Activated CD4-positive, alpha-beta T cell treated with anti-CD3 and anti-CD28 coated beads, Interleukin-2, amount 50 U/mL, for 1 hour (primary cell): Measurements from ENCODE around the gene PNMA6F.
"Not testable (repeated sequence)": the region's sequence is repeated elsewhere in the genome, so short reads cannot be mapped to it uniquely, and the experiment has no call there.

Source experiments
- DNase-seq: peaks from one replicate; pipeline ENCODE4 v3.0.0-alpha.2; 2020

The PNMA6F gene

GRCh38 chrX:153334654-153335295 is 13.2 kb upstream of the PNMA6F start:
- no peak for DNase-seq

- DNase-seq: peak; percentile 77
Measured at GRCh38 chrX:153333821-153334653, 12.5 kb upstream of the PNMA6F start, which contains the start of gene ZNF275. TSS of gene ZNF275 (plus strand) at chrX:153334153. CDS start at chrX:153336680, 2,527 bp downstream.

GRCh38 chrX:153333266-153333665 is 11.7 kb upstream of the PNMA6F start:
- DNase-seq: no peak

- no peak for DNase-seq
Measured at GRCh38 chrX:153327561-153327960, 6.0 kb upstream of the PNMA6F start.

GRCh38 chrX:153320555-153321184 is 897 bp downstream of the PNMA6F start:
- no peak for DNase-seq

GRCh38 chrX:153320047-153320443 is 1.5 kb downstream of the PNMA6F start:
- DNase-seq: not testable (repeated sequence)

- DNase-seq: no peak
Measured at GRCh38 chrX:153319295-153320046, 2.1 kb downstream of the PNMA6F start.

GRCh38 chrX:153318811-153319210 is 2.8 kb downstream of the PNMA6F start:
- DNase-seq: no peak

- DNase-seq: no peak
Measured at GRCh38 chrX:153317996-153318722, 3.4 kb downstream of the PNMA6F start.

GRCh38 chrX:153317306-153317705 is 4.3 kb downstream of the PNMA6F start:
- no peak for DNase-seq

GRCh38 chrX:153312842-153313241 is 8.7 kb downstream of the PNMA6F start:
- DNase-seq: no peak

- no peak for DNase-seq
Measured at GRCh38 chrX:153312041-153312440, 9.5 kb downstream of the PNMA6F start.

- DNase-seq: no peak
Measured at GRCh38 chrX:153310901-153311300, 10.7 kb downstream of the PNMA6F start.

- DNase-seq: no peak
Measured at GRCh38 chrX:153307276-153308178, 14.0 kb downstream of the PNMA6F start.

GRCh38 chrX:153306527-153307115 is 14.9 kb downstream of the PNMA6F start:
- DNase-seq: no peak

GRCh38 chrX:153305972-153306371 is 15.6 kb downstream of the PNMA6F start:
- DNase-seq: no peak

- no peak for DNase-seq
Measured at GRCh38 chrX:153304988-153305736, 16.4 kb downstream of the PNMA6F start.

- DNase-seq: no peak
Measured at GRCh38 chrX:153303276-153304262, 18.0 kb downstream of the PNMA6F start.

GRCh38 chrX:153302796-153303195 is 18.8 kb downstream of the PNMA6F start:
- no peak for DNase-seq
